Naive B cell (primary cell): ENCODE results near the gene DGAT2L6. TPM values are rescaled to one million over a fixed set of nuclear protein-coding genes. Genes with fewer than 3 reads are reported as not detected.
"Not testable (repeated sequence)": the region's sequence is repeated elsewhere in the genome, so short reads cannot be mapped to it uniquely, and the experiment has no call there.

Experiments
- ATAC-seq, 2 donors: fragments of 150-1000 bp; cut with Tn5 transposase; 2 replicates each; pipeline ENCODE4 v1.10.0; 2021; ENCODE audit warnings: low read depth in 2 of 2, mild to moderate bottlenecking in 2 of 2, moderate library complexity in 2 of 2
- DNase-seq: peaks from one replicate; pipeline ENCODE4 v3.0.0; 2022
- H3K27ac Mint-ChIP-seq, 6 donors: one replicate each; pipeline ENCODE4 v1.8.0; 2020 to 2022; ENCODE audit warnings: mild to moderate bottlenecking in 6 of 6, mixed read lengths in 6 of 6, moderate library complexity in 5 of 6, inconsistent platforms in 2 of 6
- H3K27me3 Mint-ChIP-seq, 3 donors: one replicate each; pipeline ENCODE4 v1.8.0; 2021 to 2022; ENCODE audit warnings: mixed read lengths in 3 of 3, mild to moderate bottlenecking in 1 of 3
- H3K36me3 Mint-ChIP-seq, 2 donors: one replicate each; pipeline ENCODE4 v1.8.0; 2020 to 2022; ENCODE audit warnings: mixed read lengths in 2 of 2, inconsistent platforms in 1 of 2, mild to moderate bottlenecking in 1 of 2
- H3K4me1 Mint-ChIP-seq, 3 donors: one replicate each; pipeline ENCODE4 v1.8.0; 2020 to 2022; ENCODE audit warnings: mixed read lengths in 3 of 3, inconsistent platforms in 1 of 3, mild to moderate bottlenecking in 1 of 3, moderate library complexity in 1 of 3
- H3K4me3 Mint-ChIP-seq, 8 donors: one replicate each; pipeline ENCODE4 v1.8.0; 2020 to 2022; ENCODE audit warnings: mild to moderate bottlenecking in 8 of 8, mixed read lengths in 8 of 8, moderate library complexity in 8 of 8, inconsistent platforms in 2 of 8
- H3K9me3 Mint-ChIP-seq, 7 donors: one replicate each; pipeline ENCODE4 v1.8.0; 2020 to 2022; ENCODE audit warnings: mixed read lengths in 7 of 7, mild to moderate bottlenecking in 5 of 7, inconsistent platforms in 2 of 7, moderate library complexity in 1 of 7
- polyA plus RNA-seq, 6 donors: library from polyadenylated mRNA; unstranded; fragments of 300-500 nt; fragmentation: Illumina TruSeq; gene quantifications; one replicate each; pipeline ENCODE4 v1.2.3, GENCODE V29; 2021; ENCODE audit warnings: low read depth in 6 of 6

The DGAT2L6 gene
- polyA plus RNA-seq, 6 donors from 2014 or later: not detected

- Mint-ChIP-seq H3K27me3 (peaks cover 0 to 5% (median 0%) of the 10 kb centered on the region in 3 donors), H3K27ac (no peak overlapping the region), H3K4me3 (no peak overlapping the region), H3K36me3 (no peaks in the 10 kb centered on the region), H3K4me1 (no peaks in the 10 kb centered on the region), H3K9me3 (no peaks in the 10 kb centered on the region)
- no peak for ATAC-seq
- DNase-seq: no peak
These were observed 42.9 kb downstream of the DGAT2L6 start for GRCh38 chrX:70219938-70220764.

DNA sequence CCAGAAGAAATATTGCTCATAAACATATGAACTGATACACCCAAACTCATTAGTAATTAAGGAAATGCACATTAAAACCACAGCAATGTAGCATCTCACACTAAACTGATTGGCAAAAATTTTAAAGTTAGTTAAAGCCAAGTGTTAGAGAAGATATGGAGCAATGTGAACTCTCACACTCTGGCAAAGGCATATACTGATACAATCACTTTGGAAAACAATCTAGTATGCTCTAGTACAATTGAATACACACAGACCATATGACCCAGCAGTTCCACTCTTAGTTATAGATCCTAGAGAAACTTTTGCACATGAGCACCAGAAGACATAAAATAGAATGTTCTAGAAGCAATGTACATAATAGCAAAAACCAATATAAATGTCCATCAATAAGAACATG, 48.8 kb downstream of the DGAT2L6 start:
- Mint-ChIP-seq H3K36me3 (no peaks in the 10 kb centered on the region), H3K27ac (no peak overlapping the region), H3K9me3 (no peaks in the 10 kb centered on the region), H3K27me3 (no peaks in the 10 kb centered on the region), H3K4me1 (no peaks in the 10 kb centered on the region), H3K4me3 (no peak overlapping the region)
- no peak for ATAC-seq
- DNase-seq: no peak

DNA sequence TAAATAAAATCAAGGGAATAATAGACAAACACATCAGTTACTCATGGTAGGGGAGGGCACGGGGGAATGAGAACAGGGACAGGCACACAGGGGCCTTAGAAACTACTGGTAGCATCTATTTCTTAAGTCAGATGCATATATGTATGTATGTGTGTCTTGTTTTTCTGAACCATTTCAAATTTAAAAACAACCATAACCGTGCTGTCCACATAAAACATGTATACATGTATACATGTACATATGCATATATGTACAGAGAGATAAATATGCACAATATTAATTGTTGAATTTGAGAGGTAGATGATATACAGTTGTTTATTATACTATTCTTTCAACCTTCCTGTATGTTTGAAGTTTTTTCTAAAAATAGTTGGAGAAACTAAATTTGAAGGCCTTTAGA, 49.4 kb downstream of the DGAT2L6 start:
- ATAC-seq: no peak
- H3K4me1 Mint-ChIP-seq: no peaks in the 10 kb centered on the region
- no peaks in the 10 kb centered on the region for H3K9me3 Mint-ChIP-seq

GRCh38 chrX:70231666-70232065, 54.4 kb downstream of the DGAT2L6 start:
- H3K36me3 Mint-ChIP-seq: no peaks in the 10 kb centered on the region
- no peak overlapping the region for H3K4me3 Mint-ChIP-seq
- peaks cover 0 to 10% (median 0%) of the 10 kb centered on the region in 3 donors for H3K27me3 Mint-ChIP-seq
- H3K27ac Mint-ChIP-seq: no peak overlapping the region
- ATAC-seq: no peak
- peaks cover 0 to 4% (median 0%) of the 10 kb centered on the region in 7 donors for H3K9me3 Mint-ChIP-seq
- no peak for DNase-seq
- H3K4me1 Mint-ChIP-seq: no peaks in the 10 kb centered on the region

More for the DNA sequence above, 49.4 kb downstream of the DGAT2L6 start:
- H3K4me3 Mint-ChIP-seq: no peak overlapping the region
- no peaks in the 10 kb centered on the region for H3K27me3 Mint-ChIP-seq
- H3K36me3 Mint-ChIP-seq: no peaks in the 10 kb centered on the region
- H3K27ac Mint-ChIP-seq: no peak overlapping the region
- no peak for DNase-seq

DNA sequence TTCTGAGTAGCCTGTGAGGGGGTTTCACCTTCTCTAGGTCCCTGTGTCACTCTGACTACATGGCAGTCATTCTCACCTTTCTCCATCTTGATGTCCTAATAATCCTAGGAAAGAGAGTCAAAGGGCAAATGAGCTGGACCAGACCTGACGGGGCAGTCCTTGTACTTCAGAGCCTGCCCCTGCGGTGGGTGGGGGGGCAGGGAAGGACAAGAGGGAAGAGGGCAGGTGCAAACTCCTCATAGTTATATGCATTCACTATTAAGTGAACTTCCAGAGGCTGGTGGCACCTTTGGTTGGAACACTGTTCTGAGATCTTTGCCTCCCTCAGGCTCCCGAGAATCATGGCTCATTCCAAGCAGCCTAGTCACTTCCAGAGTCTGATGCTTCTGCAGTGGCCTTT, 57.1 kb downstream of the DGAT2L6 start, which contains the start of gene AWAT1:
Gene AWAT1, plus strand, starts transcription at position 301 of the 400 bp plus-strand sequence. Its CDS starts 41 bp downstream, at position 342.
- peaks cover 0 to 4% (median 0%) of the 10 kb centered on the region in 7 donors for H3K9me3 Mint-ChIP-seq
- peaks cover 0 to 10% (median 0%) of the 10 kb centered on the region in 3 donors for H3K27me3 Mint-ChIP-seq
- no peaks in the 10 kb centered on the region for H3K4me1 Mint-ChIP-seq
- no peak for DNase-seq
- no peak for ATAC-seq
- H3K27ac Mint-ChIP-seq: peak within 1 kb of the TSS in 2 of 6 donors; percentile 43 to 51
- no peak within 1 kb of the TSS for H3K4me3 Mint-ChIP-seq
- H3K36me3 Mint-ChIP-seq: no peaks in the 10 kb centered on the region

- Mint-ChIP-seq H3K36me3 (no peaks in the 10 kb centered on the region), H3K4me3 (no peak overlapping the region), H3K27ac (no peak overlapping the region), H3K27me3 (peaks cover 0 to 4% (median 0%) of the 10 kb centered on the region in 3 donors), H3K9me3 (no peaks in the 10 kb centered on the region), H3K4me1 (no peaks in the 10 kb centered on the region)
- DNase-seq (no peak), ATAC-seq (no peak)
These were observed 63.5 kb downstream of the DGAT2L6 start for GRCh38 chrX:70240751-70241150.

DNA sequence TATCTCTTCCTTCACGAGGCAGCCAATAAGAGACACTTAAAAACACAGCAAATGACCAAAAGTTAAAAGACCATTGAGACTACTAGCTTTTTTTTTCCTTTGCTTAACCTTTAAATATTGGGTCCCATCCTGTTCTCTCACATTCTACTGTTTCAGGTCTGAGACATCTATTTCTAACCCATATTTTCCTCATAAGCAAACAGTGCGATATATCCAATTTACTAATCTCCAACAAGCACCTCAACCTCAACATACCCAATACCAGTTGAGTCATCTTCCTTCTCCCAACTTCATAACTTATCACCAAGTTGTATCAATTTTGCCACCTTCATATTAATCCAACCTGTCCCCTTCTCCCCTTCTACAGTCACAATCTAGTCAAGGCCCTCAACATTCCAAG, 64.2 kb downstream of the DGAT2L6 start:
- Mint-ChIP-seq H3K36me3 (no peaks in the 10 kb centered on the region), H3K27ac (no peak overlapping the region), H3K4me1 (no peaks in the 10 kb centered on the region), H3K9me3 (no peaks in the 10 kb centered on the region), H3K27me3 (peaks cover 0 to 4% (median 0%) of the 10 kb centered on the region in 3 donors), H3K4me3 (no peak overlapping the region)
- ATAC-seq (no peak), DNase-seq (no peak)

- DNase-seq, H3K4me1 Mint-ChIP-seq, H3K27ac Mint-ChIP-seq, H3K4me3 Mint-ChIP-seq, H3K9me3 Mint-ChIP-seq, H3K27me3 Mint-ChIP-seq, H3K36me3 Mint-ChIP-seq, ATAC-seq: not testable (repeated sequence)
These were observed 66.3 kb downstream of the DGAT2L6 start for GRCh38 chrX:70243601-70244000.

DNA sequence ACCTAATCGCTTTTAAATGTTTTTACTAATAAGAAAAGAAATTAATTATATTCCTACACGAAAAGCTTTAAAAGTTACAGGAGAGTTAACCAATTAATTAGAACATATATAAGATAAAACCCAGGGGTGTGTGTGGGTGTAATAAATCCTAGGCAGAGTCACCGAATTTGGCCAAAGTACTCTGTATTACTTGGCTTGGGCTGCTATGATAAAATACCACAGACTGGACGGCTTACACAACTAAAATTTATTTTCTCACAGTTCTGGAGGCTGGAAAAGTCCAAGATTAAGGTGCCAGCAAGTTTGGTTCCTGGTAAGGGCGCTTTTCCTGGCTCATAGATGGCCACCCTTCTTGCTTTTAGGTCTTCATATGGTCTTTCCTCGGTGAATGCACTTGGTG, 67.6 kb downstream of the DGAT2L6 start:
- Mint-ChIP-seq H3K36me3 (no peaks in the 10 kb centered on the region), H3K27me3 (peaks cover 0 to 4% (median 0%) of the 10 kb centered on the region in 3 donors), H3K4me3 (no peak overlapping the region), H3K27ac (no peak overlapping the region), H3K4me1 (no peaks in the 10 kb centered on the region), H3K9me3 (no peaks in the 10 kb centered on the region)
- ATAC-seq: no peak
- no peak for DNase-seq

- H3K9me3 Mint-ChIP-seq: no peaks in the 10 kb centered on the region
- no peak for ATAC-seq
- no peak overlapping the region for H3K27ac Mint-ChIP-seq
- H3K27me3 Mint-ChIP-seq: no peaks in the 10 kb centered on the region
- no peak for DNase-seq
- H3K36me3 Mint-ChIP-seq: no peaks in the 10 kb centered on the region
- H3K4me1 Mint-ChIP-seq: no peaks in the 10 kb centered on the region
- H3K4me3 Mint-ChIP-seq: no peak overlapping the region
These were observed 70.0 kb downstream of the DGAT2L6 start for GRCh38 chrX:70247252-70247651.

GRCh38 chrX:70252491-70252890, 75.2 kb downstream of the DGAT2L6 start:
- H3K9me3 Mint-ChIP-seq: no peaks in the 10 kb centered on the region

GRCh38 chrX:70253377-70254062, 76.2 kb downstream of the DGAT2L6 start:
- Mint-ChIP-seq H3K36me3 (peaks cover 0 to 4% of the 10 kb centered on the region in 2 donors), H3K4me3 (no peak overlapping the region), H3K9me3 (no peaks in the 10 kb centered on the region), H3K27ac (no peak overlapping the region), H3K4me1 (no peaks in the 10 kb centered on the region), H3K27me3 (no peaks in the 10 kb centered on the region)
- DNase-seq: no peak
- ATAC-seq: no peak

More at GRCh38 chrX:70252491-70252890, 75.2 kb downstream of the DGAT2L6 start:
- H3K4me3 Mint-ChIP-seq: no peak overlapping the region
- H3K27me3 Mint-ChIP-seq: no peaks in the 10 kb centered on the region
- peaks cover 0 to 4% of the 10 kb centered on the region in 2 donors for H3K36me3 Mint-ChIP-seq
- H3K27ac Mint-ChIP-seq: no peak overlapping the region
- ATAC-seq (no peak), DNase-seq (no peak)
- H3K4me1 Mint-ChIP-seq: no peaks in the 10 kb centered on the region

DNA sequence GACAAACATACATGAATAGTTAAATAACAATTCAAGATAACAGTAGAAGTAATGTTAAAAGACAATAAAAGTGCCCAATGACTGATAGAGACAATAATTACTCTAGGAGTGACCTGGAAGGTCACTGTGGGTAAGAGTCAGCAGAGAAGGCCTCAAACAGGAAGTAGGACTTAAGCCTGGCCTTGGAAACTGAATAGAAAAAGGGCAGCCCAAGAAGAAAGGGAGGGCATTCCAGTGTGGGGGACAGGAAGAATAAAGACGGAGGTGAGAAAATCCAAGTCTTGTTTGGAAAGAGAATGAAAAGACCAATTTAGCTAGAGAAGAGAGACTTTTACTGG, 76.7 kb downstream of the DGAT2L6 start:
- H3K4me3 Mint-ChIP-seq: no peak overlapping the region

DNA sequence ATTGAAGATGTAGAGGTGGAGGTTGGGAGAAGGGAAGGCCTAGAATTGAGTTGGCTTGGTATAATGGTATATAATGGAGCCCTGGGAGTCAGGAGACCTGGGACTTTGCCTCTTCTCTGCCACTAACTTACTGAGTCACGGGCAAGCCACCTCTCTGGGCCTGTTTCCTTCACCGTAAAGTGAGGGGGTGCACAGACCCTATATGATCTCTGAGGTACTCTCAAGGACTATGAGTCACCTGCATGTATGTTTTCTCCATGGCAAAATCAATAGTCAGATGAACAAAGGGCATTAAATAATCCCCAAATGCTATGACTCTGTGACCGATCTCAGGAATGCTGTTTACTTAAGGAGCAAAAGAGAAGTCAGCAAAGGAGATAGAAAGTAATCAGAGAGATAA, 77.6 kb downstream of the DGAT2L6 start:
- Mint-ChIP-seq H3K27me3 (no peaks in the 10 kb centered on the region), H3K27ac (no peak overlapping the region), H3K36me3 (peaks cover 0 to 4% of the 10 kb centered on the region in 2 donors), H3K9me3 (no peaks in the 10 kb centered on the region), H3K4me1 (no peaks in the 10 kb centered on the region), H3K4me3 (no peak overlapping the region)
- no peak for DNase-seq
- ATAC-seq: no peak

More for the DNA sequence above, 76.7 kb downstream of the DGAT2L6 start:
- DNase-seq (no peak), ATAC-seq (no peak)
- H3K27me3 Mint-ChIP-seq: no peaks in the 10 kb centered on the region
- H3K27ac Mint-ChIP-seq: no peak overlapping the region
- peaks cover 0 to 4% of the 10 kb centered on the region in 2 donors for H3K36me3 Mint-ChIP-seq
- H3K4me1 Mint-ChIP-seq: no peaks in the 10 kb centered on the region
- H3K9me3 Mint-ChIP-seq: no peaks in the 10 kb centered on the region
